Breast epithelium (tissue), 4 donors: ENCODE data around the gene ISCU. TPM values are rescaled to one million over a fixed set of nuclear protein-coding genes. Genes with fewer than 3 reads are reported as not detected.

Experiments used
- DNase-seq, 2 donors: peaks; one replicate each; pipeline ENCODE4 v3.0.0-alpha.2; 2019; ENCODE audit warnings: low spot score in 2 of 2
- H3K27ac ChIP-seq, 2 donors: fragments of 200-600 bp; sonication (generic) in 1 of 2; one replicate each; pipeline ENCODE4 v1.5.1; 2016 to 2019; ENCODE audit warnings: mild to moderate bottlenecking in 1 of 2
- H3K27me3 ChIP-seq, 2 donors: fragments of 200-600 bp; sonication (generic) in 1 of 2; one replicate each; pipeline versions ENCODE4 v1.5.1 to v1.6.0; 2017 to 2019; ENCODE audit warnings: control low read depth in 1 of 2, mild to moderate bottlenecking in 1 of 2
- H3K36me3 ChIP-seq: fragments of 200-600 bp; one replicate; pipeline ENCODE4 v1.5.1; 2019
- H3K4me1 ChIP-seq, 2 donors: fragments of 200-600 bp; sonication (generic); one replicate each; pipeline ENCODE4 v1.5.1; 2016 to 2019; ENCODE audit warnings: control low read depth in 1 of 2
- H3K4me3 ChIP-seq, 3 donors: fragments of 200-600 bp; sonication (generic); 1 replicate in 2 of 3; 2 replicates in 1 of 3; pipeline ENCODE4 v1.5.1; 2016 to 2019; ENCODE audit warnings: mild to moderate bottlenecking in 3 of 3, moderate library complexity in 2 of 3
- H3K9me3 ChIP-seq, 2 donors: fragments of 200-600 bp; sonication (generic) in 1 of 2; one replicate each; pipeline ENCODE4 v1.5.1; 2016 to 2019; ENCODE audit warnings: control low read depth in 1 of 2
- POLR2A ChIP-seq: fragments of 450-650 bp; IDR thresholded peaks from one replicate; pipeline ENCODE4 v1.6.1; 2016; ENCODE audit warnings: antibody characterized with exemption, mild to moderate bottlenecking, moderate library complexity
- POLR2AphosphoS5 ChIP-seq, 3 donors: sonication (generic); formaldehyde crosslinking; IDR thresholded peaks; one replicate each; pipeline ENCODE4 v1.6.1; 2017; ENCODE audit warnings: antibody characterized with exemption in 3 of 3
- intact Hi-C: fragments of 100-400 bp; cut with DNase I; formaldehyde crosslinking; loops from one replicate; pipeline ENCODE4 v1.15.1; 2023; ENCODE audit warnings: low total_unique reads
- total RNA-seq, 3 donors: library from RNA; depleted of rRNA; stranded (reverse); fragments of >200 nt; gene quantifications; one replicate each; pipeline ENCODE4 v1.1.0, GENCODE V29; 2016
- TF ChIP-seq, protein P1 (sequence below), 3 donors: fragments of 450-650 bp; IDR thresholded peaks; one replicate each; pipeline ENCODE4 v1.5.1; 2016 to 2017; ENCODE audit warnings: antibody characterized with exemption in 3 of 3, mild to moderate bottlenecking in 3 of 3, moderate library complexity in 3 of 3

ISCU gene
- total RNA-seq, 3 donors from 2014 or later: 220 to 328 (median 227) TPM

DNA sequence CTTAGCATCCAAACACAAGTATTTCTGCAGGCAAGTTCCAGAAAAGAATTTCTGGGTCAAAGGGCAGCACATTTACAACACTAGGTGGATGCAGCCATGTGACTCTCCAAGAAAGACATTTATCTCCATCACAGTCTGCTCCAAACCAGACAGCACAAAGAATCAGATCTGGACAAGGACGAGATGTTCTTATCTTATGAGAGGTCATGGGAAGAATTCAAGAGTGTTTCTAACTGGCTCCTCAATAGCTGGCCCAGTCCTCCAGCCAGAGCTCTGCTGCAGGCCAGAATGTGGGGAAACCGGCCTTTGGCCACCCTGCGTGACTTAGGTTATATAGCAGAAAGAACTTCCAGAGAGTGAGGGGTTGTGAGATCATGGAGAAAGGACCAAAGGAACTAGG is 18.1 kb downstream of the ISCU start:
- Histone ChIP-seq H3K27me3 (no peaks in the 10 kb centered on the region), H3K27ac (peak overlapping the region; percentile 1 to 52), H3K36me3 (no peaks in the 10 kb centered on the region), H3K9me3 (no peaks in the 10 kb centered on the region), H3K4me3 (no peak overlapping the region), H3K4me1 (no peaks in the 10 kb centered on the region)
- no peak for DNase-seq
- intact Hi-C loops: no loop called here
- TF ChIP-seq, protein P1, sequence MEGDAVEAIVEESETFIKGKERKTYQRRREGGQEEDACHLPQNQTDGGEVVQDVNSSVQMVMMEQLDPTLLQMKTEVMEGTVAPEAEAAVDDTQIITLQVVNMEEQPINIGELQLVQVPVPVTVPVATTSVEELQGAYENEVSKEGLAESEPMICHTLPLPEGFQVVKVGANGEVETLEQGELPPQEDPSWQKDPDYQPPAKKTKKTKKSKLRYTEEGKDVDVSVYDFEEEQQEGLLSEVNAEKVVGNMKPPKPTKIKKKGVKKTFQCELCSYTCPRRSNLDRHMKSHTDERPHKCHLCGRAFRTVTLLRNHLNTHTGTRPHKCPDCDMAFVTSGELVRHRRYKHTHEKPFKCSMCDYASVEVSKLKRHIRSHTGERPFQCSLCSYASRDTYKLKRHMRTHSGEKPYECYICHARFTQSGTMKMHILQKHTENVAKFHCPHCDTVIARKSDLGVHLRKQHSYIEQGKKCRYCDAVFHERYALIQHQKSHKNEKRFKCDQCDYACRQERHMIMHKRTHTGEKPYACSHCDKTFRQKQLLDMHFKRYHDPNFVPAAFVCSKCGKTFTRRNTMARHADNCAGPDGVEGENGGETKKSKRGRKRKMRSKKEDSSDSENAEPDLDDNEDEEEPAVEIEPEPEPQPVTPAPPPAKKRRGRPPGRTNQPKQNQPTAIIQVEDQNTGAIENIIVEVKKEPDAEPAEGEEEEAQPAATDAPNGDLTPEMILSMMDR (IDR thresholded peaks at IDR 0.05): no peak
- TF ChIP-seq POLR2AphosphoS5 (IDR thresholded peaks at IDR 0.05) (peak in 2 of 3 donors; percentile 34 to 82), POLR2A (no peak)

DNA sequence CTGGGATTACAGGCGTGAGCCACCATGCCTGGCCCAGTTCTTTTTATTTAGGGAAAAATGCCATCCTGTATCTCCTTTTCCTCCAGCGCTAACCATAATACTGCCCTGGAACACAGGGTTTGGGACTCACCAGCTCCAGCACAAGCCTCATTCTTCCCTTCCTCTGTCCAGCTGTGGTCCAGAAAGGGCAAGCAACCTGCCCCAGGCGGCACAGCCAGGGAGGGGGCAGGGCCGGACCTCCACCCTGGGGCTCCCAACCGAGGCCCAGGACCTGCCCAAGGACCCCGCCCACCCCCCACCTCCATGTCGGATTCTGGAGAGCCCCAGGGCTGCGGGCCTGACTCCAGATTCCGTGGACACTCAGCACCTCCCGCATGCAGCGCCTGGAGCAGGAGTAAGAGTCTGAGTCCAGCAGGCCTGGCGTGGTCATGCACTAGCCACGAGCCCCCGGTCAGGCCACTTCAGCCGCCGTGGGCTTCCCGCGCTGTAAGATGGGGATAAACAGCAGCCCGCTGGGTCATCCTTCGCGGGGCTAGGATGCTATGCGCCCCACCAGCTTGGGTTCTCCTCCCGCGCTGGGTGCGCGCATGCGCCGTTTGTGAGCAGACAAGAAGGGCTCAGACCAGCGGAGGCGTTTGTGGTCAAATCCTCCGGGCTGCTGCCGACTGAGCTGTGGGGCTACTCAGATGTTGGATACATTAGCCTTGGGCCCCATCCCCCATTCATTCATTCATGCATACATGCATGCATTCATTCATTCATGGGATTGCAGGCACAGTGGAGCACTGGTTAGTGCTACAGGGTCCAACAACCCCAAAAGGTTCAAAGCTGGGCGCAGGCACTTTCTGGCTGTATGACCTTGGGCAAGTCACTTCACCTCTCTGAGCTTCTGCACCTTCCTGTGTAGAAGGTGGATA is 19.2 kb downstream of the ISCU start:
- TF ChIP-seq, protein P1 (IDR thresholded peaks at IDR 0.05): no peak
- no peak for TF ChIP-seq POLR2A
- no peak for TF ChIP-seq POLR2AphosphoS5 (IDR thresholded peaks at IDR 0.05)
- no peaks in the 10 kb centered on the region for H3K9me3 ChIP-seq
- no peaks in the 10 kb centered on the region for H3K27me3 ChIP-seq
- peak overlapping the region; percentile 52 to 76 for H3K27ac ChIP-seq
- intact Hi-C loops: no loop called here
- no peak for DNase-seq
- no peaks in the 10 kb centered on the region for H3K4me1 ChIP-seq
- H3K36me3 ChIP-seq: no peaks in the 10 kb centered on the region
- no peak overlapping the region for H3K4me3 ChIP-seq

DNA sequence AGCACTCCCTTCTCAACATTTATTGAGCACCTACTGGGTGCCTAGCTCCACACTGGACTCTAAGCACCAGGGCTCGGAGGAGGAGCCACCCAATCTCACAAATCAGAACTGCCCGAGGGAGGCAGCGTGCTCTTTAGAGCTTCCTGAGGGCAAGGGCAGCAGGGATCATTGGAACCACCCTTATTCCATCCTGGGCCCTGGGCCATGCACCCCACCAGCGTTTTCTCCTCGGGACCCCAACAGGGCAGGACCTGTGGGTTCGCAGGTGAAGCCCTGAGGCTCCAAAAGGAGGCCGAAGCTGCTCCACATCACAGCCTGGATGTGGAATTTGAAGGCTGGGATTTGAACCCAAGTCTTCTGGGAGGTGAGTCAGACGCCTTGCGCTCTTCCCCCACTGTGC is 20.1 kb downstream of the ISCU start:
- TF ChIP-seq POLR2A (no peak), POLR2AphosphoS5 (IDR thresholded peaks at IDR 0.05) (no peak)
- TF ChIP-seq, protein P1 (IDR thresholded peaks at IDR 0.05): no peak
- no peak for DNase-seq
- H3K4me3 ChIP-seq: no peak overlapping the region
- no peaks in the 10 kb centered on the region for H3K9me3 ChIP-seq
- intact Hi-C loops: no loop called here
- no peaks in the 10 kb centered on the region for H3K4me1 ChIP-seq
- H3K27ac ChIP-seq: peak overlapping the region in 1 of 2 donors; percentile 76
- H3K36me3 ChIP-seq: no peaks in the 10 kb centered on the region
- no peaks in the 10 kb centered on the region for H3K27me3 ChIP-seq

DNA sequence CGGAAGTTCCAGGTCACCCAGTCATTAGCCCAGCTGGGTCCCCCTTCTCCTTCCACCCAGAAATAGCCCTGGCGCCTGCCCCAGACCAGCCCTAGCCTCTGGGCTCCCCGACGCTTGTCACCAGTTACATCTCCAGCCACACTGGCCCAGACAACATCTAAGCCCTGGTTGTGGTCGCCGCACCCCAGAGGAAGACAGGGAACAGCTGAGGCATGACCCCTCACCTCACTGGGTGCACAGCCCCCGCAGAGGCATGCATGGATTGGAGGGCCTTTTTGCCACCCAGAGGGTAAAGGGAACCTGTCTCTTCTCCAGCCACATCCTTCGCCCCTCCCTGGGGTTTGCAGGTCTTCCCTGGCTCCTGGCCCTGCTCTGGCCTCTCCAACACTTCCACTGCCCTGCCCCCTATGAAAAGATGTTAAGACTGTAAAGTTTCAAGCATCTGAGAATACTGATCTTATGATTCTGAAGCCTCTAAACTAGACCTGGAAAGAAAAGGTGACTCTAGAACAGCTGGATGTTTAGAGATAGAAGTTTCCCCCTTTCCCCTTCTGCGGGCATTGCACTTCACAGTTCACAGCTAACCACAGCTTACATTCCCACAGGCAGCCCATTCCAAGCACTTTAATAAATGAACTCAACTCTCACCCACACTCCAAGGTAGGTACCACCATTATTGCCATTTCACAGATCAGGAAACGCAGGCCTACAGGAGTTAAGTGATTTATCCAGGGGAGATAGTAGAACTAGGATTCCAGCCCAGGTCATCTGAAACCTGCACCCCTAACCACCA is 20.8 kb downstream of the ISCU start:
- Histone ChIP-seq H3K27ac (peak overlapping the region in 1 of 2 donors; percentile 61), H3K4me1 (no peaks in the 10 kb centered on the region), H3K36me3 (no peaks in the 10 kb centered on the region), H3K4me3 (no peak overlapping the region), H3K9me3 (no peaks in the 10 kb centered on the region), H3K27me3 (no peaks in the 10 kb centered on the region)
- TF ChIP-seq POLR2A: no peak
- no peak for TF ChIP-seq POLR2AphosphoS5 (IDR thresholded peaks at IDR 0.05)
- TF ChIP-seq, protein P1 (IDR thresholded peaks at IDR 0.05): no peak
- no peak for DNase-seq
- intact Hi-C loops: no loop called here

DNA sequence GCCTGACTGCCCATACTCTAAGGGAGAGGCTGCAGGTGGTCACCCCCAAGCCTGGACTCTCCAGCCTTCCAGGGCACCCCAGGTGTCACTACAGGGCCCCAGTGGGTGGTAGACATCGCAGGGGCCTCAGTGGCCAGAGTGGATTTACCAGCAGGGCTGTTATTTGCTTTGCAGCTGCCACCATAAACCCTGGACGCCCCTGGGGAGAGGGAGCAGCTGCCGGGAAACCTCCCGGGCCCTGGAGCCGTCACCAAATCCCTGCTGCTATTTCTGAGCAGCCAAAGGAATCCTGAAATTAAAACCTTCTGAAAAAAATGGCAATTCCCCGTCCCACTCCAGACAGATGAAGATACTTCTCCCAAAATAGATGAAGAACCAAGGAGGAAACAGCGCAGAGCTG is 21.6 kb downstream of the ISCU start:
- no peak for DNase-seq
- no peaks in the 10 kb centered on the region for H3K27me3 ChIP-seq
- H3K27ac ChIP-seq: peak overlapping the region; percentile 33 to 61
- intact Hi-C loops: no loop called here
- TF ChIP-seq, protein P1 (IDR thresholded peaks at IDR 0.05): no peak
- TF ChIP-seq POLR2A (no peak), POLR2AphosphoS5 (IDR thresholded peaks at IDR 0.05) (no peak)
- H3K9me3 ChIP-seq: no peaks in the 10 kb centered on the region
- no peaks in the 10 kb centered on the region for H3K36me3 ChIP-seq
- H3K4me1 ChIP-seq: no peaks in the 10 kb centered on the region
- no peak overlapping the region for H3K4me3 ChIP-seq
